HEK293T (cell line): Measurements from ENCODE around the gene REELD1.

Experiments
- CTCF ChIA-PET: fragments of 350-600 bp; formaldehyde crosslinking; extraction: SDS; loops from one replicate; lab custom pipeline; 2021; ENCODE audit warnings: antibody characterized with exemption, inconsistent platforms; lab: Yijun Ruan, JAX
- POLR2A ChIA-PET: fragments of 350-600 bp; formaldehyde crosslinking; extraction: SDS; loops from one replicate; lab custom pipeline; 2020; ENCODE audit warnings: antibody characterized with exemption, inconsistent platforms; lab: Yijun Ruan, JAX
- DNase-seq: peaks from one replicate; pipeline ENCODE4 v3.0.0; 2012; ENCODE audit warnings: mixed read lengths; ENCODE audit errors: extremely low spot score
- ARNT ChIP-seq: fragments of 450-650 bp; IDR thresholded peaks from 2 replicates; pipeline ENCODE4 v1.6.1; 2017; ENCODE audit warnings: mild to moderate bottlenecking
- BHLHE40 ChIP-seq: fragments of 450-650 bp; IDR thresholded peaks from 2 replicates; pipeline ENCODE4 v1.6.1; 2016; ENCODE audit warnings: mild to moderate bottlenecking, moderate library complexity, borderline replicate concordance
- CTBP1 ChIP-seq: fragments of 450-650 bp; IDR thresholded peaks from 2 replicates; pipeline ENCODE4 v1.6.1; 2016; ENCODE audit warnings: borderline replicate concordance
- ELF4 ChIP-seq: fragments of 450-650 bp; IDR thresholded peaks from 2 replicates; pipeline ENCODE4 v1.6.1; 2017; ENCODE audit warnings: antibody characterized with exemption
- FOXA1 ChIP-seq: fragments of 450-650 bp; IDR thresholded peaks from 2 replicates; pipeline ENCODE4 v1.6.1; 2016; ENCODE audit warnings: mild to moderate bottlenecking
- FOXK2 ChIP-seq: fragments of 450-650 bp; IDR thresholded peaks from 2 replicates; pipeline ENCODE4 v1.6.1; 2016; ENCODE audit warnings: mild to moderate bottlenecking
- FOXM1 ChIP-seq: fragments of 450-650 bp; IDR thresholded peaks from 2 replicates; pipeline ENCODE4 v1.6.1; 2017; ENCODE audit warnings: mild to moderate bottlenecking, borderline replicate concordance
- HDGF ChIP-seq: fragments of 450-650 bp; IDR thresholded peaks from 2 replicates; pipeline ENCODE4 v1.6.1; 2017; ENCODE audit warnings: antibody characterized with exemption, borderline replicate concordance
- L3MBTL2 ChIP-seq: fragments of 450-650 bp; conservative IDR thresholded peaks from 2 replicates; pipeline ENCODE4 v1.6.1; 2016; ENCODE audit warnings: mild to moderate bottlenecking
- LEF1 ChIP-seq: fragments of 450-650 bp; IDR thresholded peaks from 2 replicates; pipeline ENCODE4 v1.6.1; 2017; ENCODE audit warnings: mild to moderate bottlenecking, borderline replicate concordance
- NFRKB ChIP-seq: fragments of 450-650 bp; IDR thresholded peaks from 2 replicates; pipeline ENCODE4 v1.6.1; 2016; ENCODE audit warnings: mild to moderate bottlenecking, moderate library complexity
- PKNOX1 ChIP-seq: fragments of 450-650 bp; IDR thresholded peaks from 2 replicates; pipeline ENCODE4 v1.6.1; 2016
- SP1 ChIP-seq: fragments of 450-650 bp; IDR thresholded peaks from 2 replicates; pipeline ENCODE4 v1.6.1; 2017
- SUZ12 ChIP-seq: fragments of 450-650 bp; IDR thresholded peaks from 2 replicates; pipeline ENCODE4 v1.6.1; 2016; ENCODE audit warnings: mild to moderate bottlenecking
- TARDBP ChIP-seq: fragments of 450-650 bp; IDR thresholded peaks from 2 replicates; pipeline ENCODE4 v1.6.1; 2016
- ZNF384 ChIP-seq: fragments of 450-650 bp; IDR thresholded peaks from 2 replicates; pipeline ENCODE4 v1.6.1; 2016

REELD1 gene

GRCh38 chr4:146229406-146229805 is 15.1 kb downstream of the REELD1 start:
- no peak for DNase-seq
- CTCF ChIA-PET = interaction anchor here (0.6 to 1.1 kb wide), 2 partner anchors 13 to 24 kb away, joined by 3 read pairs; no protein-coding TSS in a partner anchor
- TF ChIP-seq FOXM1 = no peak
- no peak for TF ChIP-seq LEF1
- TF ChIP-seq BHLHE40 = no peak
- TF ChIP-seq ZNF384 = no peak
- no peak for TF ChIP-seq ELF4
- TF ChIP-seq HDGF = no peak
- POLR2A ChIA-PET = no interaction called here

DNA sequence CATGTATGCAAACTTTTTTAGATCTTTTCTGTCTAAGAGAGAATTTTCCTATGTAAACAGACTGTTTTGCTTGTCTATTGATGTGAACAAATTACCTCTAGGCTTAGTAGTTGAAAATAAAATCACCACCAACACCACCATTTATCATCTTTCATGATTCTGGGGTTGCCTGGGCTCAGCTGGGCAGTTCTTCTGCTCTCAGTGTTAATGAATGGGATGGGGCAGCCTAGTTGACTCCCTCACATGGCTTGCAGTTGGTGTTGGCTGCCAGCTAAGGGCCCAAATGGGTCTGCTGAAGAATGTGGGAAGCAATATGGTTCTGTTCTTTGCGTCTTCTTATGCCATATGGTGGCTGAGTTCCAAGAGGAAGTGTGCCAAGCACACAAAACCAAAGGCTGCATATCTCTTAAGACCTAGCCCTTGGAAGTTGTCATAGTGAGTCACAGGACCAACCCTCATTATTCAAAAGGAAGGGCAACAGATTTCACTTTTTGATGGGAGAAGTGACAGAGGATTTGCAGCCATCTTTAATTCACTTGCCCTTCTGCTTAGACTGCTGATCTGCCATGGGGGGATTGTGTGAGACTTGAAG is 17.9 kb downstream of the REELD1 start:
- TF ChIP-seq ELF4 = no peak
- TF ChIP-seq L3MBTL2 = no peak
- no peak for TF ChIP-seq FOXM1
- TF ChIP-seq FOXK2 = no peak
- TF ChIP-seq LEF1 = no peak
- TF ChIP-seq TARDBP = no peak
- no peak for TF ChIP-seq NFRKB
- TF ChIP-seq PKNOX1 = no peak
- TF ChIP-seq SUZ12 = no peak
- no peak for TF ChIP-seq ARNT
- TF ChIP-seq CTBP1 = no peak
- TF ChIP-seq FOXA1 = no peak
- TF ChIP-seq SP1 = no peak
- no peak for TF ChIP-seq ZNF384
- no peak for TF ChIP-seq BHLHE40
- no peak for TF ChIP-seq HDGF
- CTCF ChIA-PET = no interaction called here
- POLR2A ChIA-PET = no interaction called here
- no peak for DNase-seq

DNA sequence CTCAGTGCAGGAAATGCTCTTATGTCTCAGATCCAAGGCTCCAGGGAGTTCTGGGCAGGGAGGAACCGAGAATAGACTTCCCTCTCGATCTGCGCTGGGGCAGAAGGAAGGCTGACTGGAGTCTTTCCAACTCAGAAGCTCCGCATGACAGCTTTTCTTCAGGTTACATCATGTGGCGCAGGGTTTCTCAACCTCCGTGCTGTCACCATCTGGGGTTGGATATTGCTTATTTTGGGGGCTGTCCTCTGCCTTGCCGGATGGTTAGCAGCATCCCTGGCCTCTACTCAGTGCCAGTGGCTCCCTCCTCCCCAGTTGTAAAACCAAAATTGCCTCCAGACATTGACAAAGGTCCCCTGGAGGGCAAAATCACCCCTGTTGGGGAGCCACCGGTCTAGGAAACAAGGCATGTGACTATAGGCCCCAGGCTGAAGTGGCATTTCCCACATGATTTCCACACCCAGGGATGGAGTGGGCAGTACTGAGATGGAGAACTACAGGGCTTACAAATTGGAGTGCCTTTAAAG is 21.4 kb downstream of the REELD1 start:
- ChIA-PET POLR2A (no interaction called here), CTCF (no interaction called here)
- no peak for DNase-seq
- TF ChIP-seq TARDBP (no peak), BHLHE40 (no peak)

DNA sequence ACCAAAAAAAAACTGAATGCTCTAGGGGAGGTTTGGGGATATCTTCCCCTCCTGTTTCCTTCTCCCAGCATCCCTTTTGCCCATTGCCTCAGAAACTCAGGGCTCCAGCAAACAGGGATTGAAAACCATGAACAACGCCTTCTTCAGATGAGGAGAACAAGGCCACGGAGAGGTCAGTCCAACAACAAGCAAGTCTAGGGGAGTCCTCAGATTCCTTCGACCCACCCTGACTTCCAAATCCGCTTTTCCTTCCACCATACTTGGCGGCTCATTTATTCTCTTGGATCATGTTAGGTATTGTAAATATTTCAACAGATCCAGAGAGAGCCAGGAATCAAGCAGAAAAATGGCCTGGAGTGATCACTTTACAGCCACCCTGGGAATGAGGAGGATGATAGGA is 21.9 kb downstream of the REELD1 start:
- ChIA-PET CTCF (no interaction called here), POLR2A (no interaction called here)
- no peak for DNase-seq
- TF ChIP-seq SUZ12 = no peak
- TF ChIP-seq ELF4 = no peak
- no peak for TF ChIP-seq ARNT
- TF ChIP-seq HDGF = no peak
- no peak for TF ChIP-seq L3MBTL2

GRCh38 chr4:146237092-146237491 is 22.8 kb downstream of the REELD1 start:
- ChIA-PET CTCF (no interaction called here), POLR2A (no interaction called here)
- no peak for DNase-seq
- TF ChIP-seq ARNT = no peak
- TF ChIP-seq FOXA1 = no peak
- no peak for TF ChIP-seq TARDBP
- no peak for TF ChIP-seq CTBP1

DNA sequence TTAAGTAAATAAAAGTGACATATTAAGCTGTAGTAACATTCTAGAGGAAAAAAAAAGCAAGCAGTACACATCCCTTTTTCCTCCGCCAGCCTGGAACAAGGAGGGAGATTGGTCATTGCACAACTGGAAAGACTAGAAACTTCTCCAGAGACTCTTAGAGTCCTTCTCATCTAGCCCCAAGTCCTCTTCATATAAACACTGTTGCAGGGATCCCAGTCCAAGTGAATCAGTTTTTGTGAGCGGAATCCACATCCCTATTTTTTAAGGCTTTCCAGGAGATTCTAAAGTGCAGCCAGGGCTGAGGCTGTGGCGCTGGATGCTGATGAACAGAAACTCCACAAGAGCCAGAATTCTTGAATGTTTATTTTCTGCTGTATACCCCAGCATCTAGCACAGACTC is 23.8 kb downstream of the REELD1 start:
- TF ChIP-seq ELF4 (no peak), SUZ12 (no peak), CTBP1 (no peak), L3MBTL2 (no peak)
- ChIA-PET CTCF (no interaction called here), POLR2A (no interaction called here)
- no peak for DNase-seq

DNA sequence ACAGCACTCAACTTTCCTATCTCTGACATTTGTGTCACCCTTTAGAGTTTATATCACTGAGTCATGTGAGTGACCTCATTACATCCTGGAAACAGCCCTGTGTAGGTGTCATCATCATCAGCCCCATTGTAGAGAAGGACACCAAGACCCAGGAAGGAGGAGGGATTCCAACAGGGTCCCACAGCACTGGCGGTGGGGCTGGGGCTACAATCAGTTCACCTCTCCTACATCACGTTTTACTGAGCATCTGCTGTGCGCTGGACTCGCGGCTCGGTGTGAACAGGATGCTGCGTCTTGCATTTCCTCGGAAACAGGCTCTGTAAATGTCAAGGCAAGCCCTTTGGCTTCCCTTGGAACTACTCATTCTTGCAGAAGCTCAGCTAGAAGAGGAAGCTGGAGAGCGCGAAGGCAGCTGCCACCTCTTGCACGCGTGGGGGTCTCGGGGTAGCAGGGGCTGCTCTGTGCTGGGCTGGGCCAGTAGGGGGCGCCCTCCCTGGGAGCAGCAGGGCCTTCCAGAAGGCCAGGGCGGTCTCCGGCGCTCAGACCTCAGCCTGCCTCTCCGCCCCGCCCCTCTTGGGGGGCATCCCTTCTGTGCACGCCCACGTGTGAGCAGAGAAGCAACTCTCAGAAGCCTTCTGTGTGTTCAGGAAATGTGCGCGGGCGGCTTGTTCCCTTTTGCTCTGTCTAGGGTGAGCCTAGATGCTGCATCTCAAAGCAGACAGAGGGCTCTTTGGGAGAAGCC is 29.0 kb downstream of the REELD1 start:
- POLR2A ChIA-PET = no interaction called here
- TF ChIP-seq ELF4 (no peak), FOXM1 (no peak), SUZ12 (no peak), ZNF384 (no peak), HDGF (no peak), L3MBTL2 (no peak), TARDBP (no peak), PKNOX1 (no peak), FOXA1 (no peak)
- DNase-seq = peak; percentile 18
- CTCF ChIA-PET = no interaction called here
